CD14-positive monocyte (primary cell): Measurements from ENCODE around the gene FAM222B. TPM values are rescaled to one million over a fixed set of nuclear protein-coding genes. Genes with fewer than 3 reads are reported as not detected.
A peak's percentile ranks its signal among the peaks of the same experiment; 100 is the strongest.

Experiments used
- DNase-seq, 3 donors: peaks; one replicate each; pipeline ENCODE4 v3.0.0-alpha.2; 2011 to 2022
- H2AFZ ChIP-seq: 2 replicates; pipeline ENCODE4 v1.6.0; 2012; ENCODE audit warnings: mild to moderate bottlenecking, low read depth, low read length, inconsistent platforms; ENCODE audit not compliant: insufficient read depth, poor library complexity, severe bottlenecking
- H3K27ac ChIP-seq, 2 donors: 1 replicate in 1 of 2; 2 replicates in 1 of 2; pipeline ENCODE4 v1.5.1; 2012 to 2013; ENCODE audit warnings: low read length in 2 of 2, control low read depth in 1 of 2, inconsistent platforms in 1 of 2, low read depth in 1 of 2, mild to moderate bottlenecking in 1 of 2
- H3K27me3 ChIP-seq, 2 donors: one replicate each; pipeline versions ENCODE4 v1.6.0 to v1.6.1; 2011 to 2013; ENCODE audit warnings: low read length in 2 of 2; ENCODE audit not compliant: control insufficient read depth in 2 of 2, insufficient read depth in 2 of 2
- H3K36me3 ChIP-seq, 2 donors: replicated peaks in 1 of 2; 1 replicate in 1 of 2; 2 replicates in 1 of 2; pipeline versions ENCODE4 v1.5.1 to v1.6.1; 2012 to 2013; ENCODE audit warnings: low read length in 2 of 2, control low read depth in 1 of 2, inconsistent platforms in 1 of 2, mild to moderate bottlenecking in 1 of 2; ENCODE audit not compliant: insufficient read depth in 2 of 2, control insufficient read depth in 1 of 2
- H3K4me1 ChIP-seq, 2 donors: 1 replicate in 1 of 2; 2 replicates in 1 of 2; pipeline versions ENCODE4 v1.5.1 to v1.6.1; 2012 to 2013; ENCODE audit warnings: low read length in 2 of 2, control low read depth in 1 of 2, inconsistent platforms in 1 of 2, mild to moderate bottlenecking in 1 of 2, moderate library complexity in 1 of 2; ENCODE audit not compliant: insufficient read depth in 2 of 2, control insufficient read depth in 1 of 2
- H3K4me2 ChIP-seq: replicated peaks from 2 replicates; pipeline ENCODE3; 2012; ENCODE audit warnings: low read length, moderate library complexity, mild to moderate bottlenecking; ENCODE audit not compliant: poor library complexity, severe bottlenecking; ENCODE audit errors: extremely low read depth
- H3K4me3 ChIP-seq, 3 experiments: fragments of 200-600 bp in 1 of 3; sonication (generic) in 1 of 3; replicated peaks in 1 of 3; 1 replicate in 2 of 3; 2 replicates in 1 of 3; pipeline ENCODE4 v1.5.1; 2011 to 2013; ENCODE audit warnings: low read length in 3 of 3, mild to moderate bottlenecking in 3 of 3, control low read depth in 2 of 3, low read depth in 2 of 3, inconsistent platforms in 1 of 3, moderate library complexity in 1 of 3
- H3K79me2 ChIP-seq: 2 replicates; pipeline ENCODE4 v1.6.0; 2012; ENCODE audit warnings: mild to moderate bottlenecking, control low read depth, inconsistent platforms, low read length, moderate library complexity; ENCODE audit not compliant: insufficient read depth
- H3K9ac ChIP-seq: 2 replicates; pipeline ENCODE4 v1.6.0; 2017; ENCODE audit warnings: low read length, mild to moderate bottlenecking; ENCODE audit not compliant: insufficient read depth, poor library complexity, severe bottlenecking
- H3K9me3 ChIP-seq, 2 donors: replicated peaks in 1 of 2; 1 replicate in 1 of 2; 2 replicates in 1 of 2; pipeline versions ENCODE4 v1.5.1 to v1.6.1; 2012 to 2013; ENCODE audit warnings: low read length in 2 of 2, control low read depth in 1 of 2; ENCODE audit not compliant: control insufficient read depth in 1 of 2, insufficient read depth in 1 of 2
- H4K20me1 ChIP-seq: 2 replicates; pipeline ENCODE4 v1.6.0; 2012; ENCODE audit warnings: mild to moderate bottlenecking, low read length, control low read depth, moderate library complexity; ENCODE audit not compliant: insufficient read depth
- H3K27ac Mint-ChIP-seq, 7 donors: one replicate each; pipeline ENCODE4 v1.8.0; 2020; ENCODE audit warnings: mild to moderate bottlenecking in 7 of 7, mixed read lengths in 7 of 7, moderate library complexity in 6 of 7, inconsistent platforms in 2 of 7
- H3K27me3 Mint-ChIP-seq, 3 donors: one replicate each; pipeline ENCODE4 v1.8.0; 2021 to 2022; ENCODE audit warnings: low read depth in 3 of 3, mild to moderate bottlenecking in 3 of 3, mixed read lengths in 3 of 3, moderate library complexity in 3 of 3, inconsistent platforms in 1 of 3
- H3K36me3 Mint-ChIP-seq, 2 donors: one replicate each; pipeline ENCODE4 v1.8.0; 2020; ENCODE audit warnings: mixed read lengths in 2 of 2, inconsistent platforms in 1 of 2, mild to moderate bottlenecking in 1 of 2
- H3K4me1 Mint-ChIP-seq: one replicate; pipeline ENCODE4 v1.8.0; 2020; ENCODE audit warnings: mild to moderate bottlenecking, mixed read lengths
- H3K4me3 Mint-ChIP-seq, 2 donors: one replicate each; pipeline ENCODE4 v1.8.0; 2020; ENCODE audit warnings: mild to moderate bottlenecking in 2 of 2, mixed read lengths in 2 of 2, moderate library complexity in 1 of 2
- H3K9me3 Mint-ChIP-seq, 7 donors: one replicate each; pipeline ENCODE4 v1.8.0; 2020 to 2022; ENCODE audit warnings: mixed read lengths in 7 of 7, mild to moderate bottlenecking in 6 of 7, moderate library complexity in 6 of 7, inconsistent platforms in 2 of 7
- WGBS: methylation state at CpG from one replicate; pipeline ENCODE4 v1.1.5; 2013; ENCODE audit warnings: missing lambda C conversion rate; ENCODE audit not compliant: insufficient coverage; 5-methylcytosine and 5-hydroxymethylcytosine counted together
- intact Hi-C, 2 donors: fragments of 100-400 bp; cut with micrococcal nuclease; formaldehyde crosslinking; loops; one replicate each; pipeline versions ENCODE4 v1.15.0 to v1.15.1; 2023
- polyA plus RNA-seq, 3 donors: library from polyadenylated mRNA; depleted of rRNA in 1 of 3; unstranded in 2 of 3; stranded (reverse) in 1 of 3; fragments of 300-500 nt in 2 of 3; fragments of >200 nt in 1 of 3; fragmentation: Illumina TruSeq in 2 of 3; gene quantifications; 1 replicate in 2 of 3; 2 replicates in 1 of 3; pipeline ENCODE4 v1.2.3, GENCODE V29; 2012 to 2021
- TF ChIP-seq, protein P1 (sequence below): fragments of 200-600 bp; IDR thresholded peaks from one replicate; pipeline ENCODE4 v1.8.0; 2022; ENCODE audit warnings: antibody characterized with exemption, mild to moderate bottlenecking

The FAM222B gene
- polyA plus RNA-seq, 3 donors, result 1.5 to 8.6 (median 1.9) TPM

DNA sequence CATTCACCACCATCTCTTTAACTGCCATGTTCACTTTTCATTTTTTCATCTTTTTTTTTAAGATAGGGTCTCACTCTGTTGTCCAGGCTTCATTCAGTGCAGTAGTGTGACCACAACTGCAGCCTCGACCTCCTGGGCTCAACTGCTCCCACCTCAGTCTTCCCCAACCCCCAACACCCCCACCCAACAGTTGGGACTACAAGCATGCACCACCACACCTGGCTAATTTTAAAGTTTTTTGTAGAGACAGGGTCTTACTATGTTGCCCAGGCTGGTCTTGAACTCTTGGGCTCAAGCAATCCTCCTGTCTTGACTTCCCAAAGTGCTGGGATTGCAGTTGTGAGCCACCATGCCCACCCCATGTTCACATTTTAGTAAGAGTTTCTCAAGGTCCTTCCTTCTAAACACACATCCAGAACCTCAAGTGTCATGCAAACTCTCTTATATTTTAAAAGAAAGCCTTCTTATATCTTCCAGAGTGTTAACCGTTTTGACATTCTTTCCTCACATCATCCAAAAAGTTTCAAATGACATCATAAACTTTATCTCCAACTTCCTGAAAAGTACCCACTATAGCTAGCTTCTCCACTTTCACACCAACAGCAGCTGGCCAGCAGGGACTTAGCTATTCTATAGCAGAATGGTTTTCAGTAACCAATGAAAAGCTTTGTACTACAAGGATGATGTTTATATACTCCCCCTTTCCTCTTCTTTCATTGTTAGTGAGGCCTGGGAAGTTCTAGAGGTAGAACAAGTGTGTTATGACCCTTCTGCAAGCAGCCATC is 49.5 kb downstream of the FAM222B start:
- Mint-ChIP-seq H3K27ac (peak overlapping the region in 4 of 7 donors; percentile 31 to 68 (median 50)), H3K4me3 (no peak overlapping the region), H3K36me3 (peaks cover 10 to 13% of the 10 kb centered on the region in 2 donors), H3K27me3 (no peaks in the 10 kb centered on the region), H3K9me3 (no peaks in the 10 kb centered on the region), H3K4me1 (peaks cover 6% of the 10 kb centered on the region)
- intact Hi-C loops, result no loop called here
- peaks cover 2% of the 10 kb centered on the region for H3K79me2 ChIP-seq
- no peak overlapping the region for H3K4me2 ChIP-seq
- no peaks in the 10 kb centered on the region for H3K27me3 ChIP-seq
- H3K4me3 ChIP-seq, result no peak overlapping the region
- no peak overlapping the region for H2AFZ ChIP-seq
- TF ChIP-seq, protein P1, sequence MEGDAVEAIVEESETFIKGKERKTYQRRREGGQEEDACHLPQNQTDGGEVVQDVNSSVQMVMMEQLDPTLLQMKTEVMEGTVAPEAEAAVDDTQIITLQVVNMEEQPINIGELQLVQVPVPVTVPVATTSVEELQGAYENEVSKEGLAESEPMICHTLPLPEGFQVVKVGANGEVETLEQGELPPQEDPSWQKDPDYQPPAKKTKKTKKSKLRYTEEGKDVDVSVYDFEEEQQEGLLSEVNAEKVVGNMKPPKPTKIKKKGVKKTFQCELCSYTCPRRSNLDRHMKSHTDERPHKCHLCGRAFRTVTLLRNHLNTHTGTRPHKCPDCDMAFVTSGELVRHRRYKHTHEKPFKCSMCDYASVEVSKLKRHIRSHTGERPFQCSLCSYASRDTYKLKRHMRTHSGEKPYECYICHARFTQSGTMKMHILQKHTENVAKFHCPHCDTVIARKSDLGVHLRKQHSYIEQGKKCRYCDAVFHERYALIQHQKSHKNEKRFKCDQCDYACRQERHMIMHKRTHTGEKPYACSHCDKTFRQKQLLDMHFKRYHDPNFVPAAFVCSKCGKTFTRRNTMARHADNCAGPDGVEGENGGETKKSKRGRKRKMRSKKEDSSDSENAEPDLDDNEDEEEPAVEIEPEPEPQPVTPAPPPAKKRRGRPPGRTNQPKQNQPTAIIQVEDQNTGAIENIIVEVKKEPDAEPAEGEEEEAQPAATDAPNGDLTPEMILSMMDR, result no peak
- peaks cover 3 to 5% of the 10 kb centered on the region in 2 donors for H3K36me3 ChIP-seq
- no peaks in the 10 kb centered on the region for H3K9me3 ChIP-seq
- peaks cover 17% of the 10 kb centered on the region for H4K20me1 ChIP-seq
- WGBS, result 59% methylated on average over 2 of the region's 2 CpGs
- H3K4me1 ChIP-seq, result no peaks in the 10 kb centered on the region
- DNase-seq, result peak in 1 of 3 donors; percentile 33
- H3K9ac ChIP-seq, result no peak overlapping the region
- H3K27ac ChIP-seq, result no peak overlapping the region

DNA sequence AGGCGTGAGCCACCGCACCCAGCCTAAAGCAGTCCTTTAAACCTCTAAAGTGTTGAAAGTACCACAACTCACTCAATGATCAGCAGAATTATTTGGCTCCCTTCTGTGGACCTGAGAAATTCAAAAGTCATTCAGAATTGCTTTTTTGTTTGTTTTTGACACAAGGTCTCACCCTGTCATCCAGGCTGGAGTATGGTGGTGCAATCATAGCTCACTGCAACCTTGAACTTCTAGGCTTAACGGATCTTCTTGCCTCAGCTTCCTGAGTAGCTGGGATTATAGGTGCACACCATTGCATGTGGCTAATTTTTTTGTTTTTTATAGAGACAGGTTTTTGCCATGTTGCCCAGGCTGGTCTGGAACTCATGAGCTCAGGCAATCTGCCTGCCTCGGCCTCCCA is 54.5 kb downstream of the FAM222B start:
- Mint-ChIP-seq H3K4me1 (peaks cover 3% of the 10 kb centered on the region), H3K27me3 (peaks cover 0 to 2% (median 0%) of the 10 kb centered on the region in 3 donors), H3K27ac (peak overlapping the region in 2 of 7 donors; percentile 8 to 25), H3K4me3 (no peak overlapping the region), H3K9me3 (no peaks in the 10 kb centered on the region), H3K36me3 (peaks cover 6 to 9% of the 10 kb centered on the region in 2 donors)
- no peaks in the 10 kb centered on the region for H3K27me3 ChIP-seq
- no peak overlapping the region for H3K9ac ChIP-seq
- no peaks in the 10 kb centered on the region for H3K9me3 ChIP-seq
- peaks cover 0 to 5% of the 10 kb centered on the region in 2 donors for H3K36me3 ChIP-seq
- DNase-seq, result no peak
- H3K4me3 ChIP-seq, result no peak overlapping the region
- H4K20me1 ChIP-seq, result peaks cover 4% of the 10 kb centered on the region
- intact Hi-C loops, result no loop called here
- 93% methylated on average over 2 of the region's 4 CpGs for WGBS
- H2AFZ ChIP-seq, result no peak overlapping the region
- H3K27ac ChIP-seq, result no peak overlapping the region
- TF ChIP-seq, protein P1, result no peak
- no peaks in the 10 kb centered on the region for H3K4me1 ChIP-seq
- H3K79me2 ChIP-seq, result no peaks in the 10 kb centered on the region
- H3K4me2 ChIP-seq, result no peak overlapping the region
